Measurements from ENCODE around the gene ZNF865.

- no peak for TF ChIP-seq POLR2A (IDR thresholded peaks at IDR 0.05)
- TF ChIP-seq CTCF (IDR thresholded peaks at IDR 0.05), result no peak
Observed at GRCh38 chr19:55650126-55650557, 44.7 kb downstream of the ZNF865 start.

Measured in lower leg skin (tissue), 3 donors.